Naive thymus-derived CD8-positive, alpha-beta T cell (primary cell): Measurements from ENCODE around the gene LARGE1. TPM values are rescaled to one million over a fixed set of nuclear protein-coding genes. Genes with fewer than 3 reads are reported as not detected.
"Not testable (repeated sequence)": the region's sequence is repeated elsewhere in the genome, so short reads cannot be mapped to it uniquely, and the experiment has no call there.

Experiments
- ATAC-seq, 2 donors: fragments of 150-1000 bp; cut with Tn5 transposase in 1 of 2; sonication (Bioruptor Pico), chemical (Tn5 transposase) in 1 of 2; 1 replicate in 1 of 2; 2 replicates in 1 of 2; pipeline ENCODE4 v1.10.0; 2021; ENCODE audit warnings: mild to moderate bottlenecking in 2 of 2, moderate library complexity in 2 of 2
- POLR2A ChIA-PET: fragments of 350-600 bp; sonication (Branson Sonifier 250); formaldehyde crosslinking; loops from one replicate; lab custom pipeline; 2021; ENCODE audit warnings: antibody characterized with exemption; lab: Charles Lee
- DNase-seq, 10 donors: peaks; one replicate each; pipeline versions ENCODE4 v3.0.0 to v3.0.0-alpha.2; 2020 to 2022
- H3K27ac Mint-ChIP-seq, 10 donors: one replicate each; pipeline ENCODE4 v1.8.0; 2020 to 2022; ENCODE audit warnings: mild to moderate bottlenecking in 10 of 10, mixed read lengths in 10 of 10, moderate library complexity in 4 of 10, inconsistent platforms in 1 of 10
- H3K27me3 Mint-ChIP-seq, 5 donors: one replicate each; pipeline ENCODE4 v1.8.0; 2021 to 2022; ENCODE audit warnings: mixed read lengths in 5 of 5
- H3K36me3 Mint-ChIP-seq, 3 donors: one replicate each; pipeline ENCODE4 v1.8.0; 2020 to 2022; ENCODE audit warnings: mixed read lengths in 3 of 3, mild to moderate bottlenecking in 2 of 3, inconsistent platforms in 1 of 3
- H3K4me1 Mint-ChIP-seq, 4 donors: one replicate each; pipeline ENCODE4 v1.8.0; 2021 to 2022; ENCODE audit warnings: mixed read lengths in 4 of 4
- H3K4me3 Mint-ChIP-seq, 10 donors: one replicate each; pipeline ENCODE4 v1.8.0; 2020 to 2022; ENCODE audit warnings: mild to moderate bottlenecking in 10 of 10, mixed read lengths in 10 of 10, moderate library complexity in 6 of 10, inconsistent platforms in 1 of 10
- H3K9me3 Mint-ChIP-seq, 9 donors: one replicate each; pipeline ENCODE4 v1.8.0; 2020 to 2022; ENCODE audit warnings: mixed read lengths in 9 of 9, mild to moderate bottlenecking in 3 of 9, inconsistent platforms in 1 of 9, moderate library complexity in 1 of 9
- polyA plus RNA-seq, 3 donors: library from polyadenylated mRNA; unstranded; fragments of 300-500 nt; fragmentation: Illumina TruSeq; gene quantifications; one replicate each; pipeline ENCODE4 v1.2.3, GENCODE V29; 2021
- total RNA-seq, 8 experiments: library from RNA in 2 of 8; stranded (reverse) in 2 of 8; gene quantifications; one replicate each; pipeline ENCODE4 v1.2.3 and lab custom pipeline; 2021 to 2026

LARGE1 gene
- total and polyA plus RNA-seq, 5 experiments from 2014 or later = 0.07 to 3.0 (median 2.6) TPM; not detected in 2

GRCh38 chr22:33393432-33393831 is 526.8 kb downstream of the LARGE1 start:
- Mint-ChIP-seq H3K27ac (no peak overlapping the region), H3K4me1 (no peaks in the 10 kb centered on the region), H3K9me3 (peaks cover 0 to 4% (median 0%) of the 10 kb centered on the region in 9 donors), H3K36me3 (no peaks in the 10 kb centered on the region), H3K4me3 (no peak overlapping the region), H3K27me3 (no peaks in the 10 kb centered on the region)
- no peak for DNase-seq
- no peak for ATAC-seq
- POLR2A ChIA-PET = interaction anchor here (0.7 kb wide), 1 partner anchor 1576 kb away, joined by 6 read pairs; no protein-coding TSS in a partner anchor

GRCh38 chr22:33391298-33391697 is 529.0 kb downstream of the LARGE1 start:
- Mint-ChIP-seq H3K4me1 (no peaks in the 10 kb centered on the region), H3K4me3 (no peak overlapping the region), H3K27me3 (no peaks in the 10 kb centered on the region), H3K9me3 (no peaks in the 10 kb centered on the region), H3K27ac (no peak overlapping the region), H3K36me3 (no peaks in the 10 kb centered on the region)
- DNase-seq (no peak), ATAC-seq (no peak)
- POLR2A ChIA-PET = no interaction called here

GRCh38 chr22:33389936-33390335 is 530.3 kb downstream of the LARGE1 start:
- POLR2A ChIA-PET = no interaction called here
- DNase-seq (no peak), ATAC-seq (no peak)
- H3K27me3 Mint-ChIP-seq = no peaks in the 10 kb centered on the region
- H3K36me3 Mint-ChIP-seq = no peaks in the 10 kb centered on the region
- H3K9me3 Mint-ChIP-seq = no peaks in the 10 kb centered on the region
- no peak overlapping the region for H3K4me3 Mint-ChIP-seq
- no peak overlapping the region for H3K27ac Mint-ChIP-seq
- H3K4me1 Mint-ChIP-seq = no peaks in the 10 kb centered on the region

GRCh38 chr22:33386270-33386669 is 534.0 kb downstream of the LARGE1 start:
- Mint-ChIP-seq H3K4me3 (no peak overlapping the region), H3K4me1 (no peaks in the 10 kb centered on the region), H3K9me3 (no peaks in the 10 kb centered on the region), H3K27me3 (peaks cover 0 to 8% (median 0%) of the 10 kb centered on the region in 5 donors), H3K36me3 (no peaks in the 10 kb centered on the region), H3K27ac (no peak overlapping the region)
- POLR2A ChIA-PET = no interaction called here
- DNase-seq (no peak), ATAC-seq (no peak)

- Mint-ChIP-seq H3K4me1 (no peaks in the 10 kb centered on the region), H3K4me3 (no peak overlapping the region), H3K27ac (no peak overlapping the region), H3K9me3 (no peaks in the 10 kb centered on the region), H3K36me3 (no peaks in the 10 kb centered on the region), H3K27me3 (peaks cover 0 to 8% (median 0%) of the 10 kb centered on the region in 5 donors)
- no peak for DNase-seq
- no peak for ATAC-seq
- POLR2A ChIA-PET = no interaction called here
Observed at GRCh38 chr22:33385611-33386010, 534.7 kb downstream of the LARGE1 start.

- POLR2A ChIA-PET = no interaction called here
- no peak overlapping the region for H3K4me3 Mint-ChIP-seq
- peaks cover 0 to 22% (median 12%) of the 10 kb centered on the region in 9 donors for H3K9me3 Mint-ChIP-seq
- no peak for ATAC-seq
- peaks cover 0 to 8% (median 0%) of the 10 kb centered on the region in 5 donors for H3K27me3 Mint-ChIP-seq
- H3K27ac Mint-ChIP-seq = no peak overlapping the region
- peaks cover 0 to 11% (median 0%) of the 10 kb centered on the region in 3 donors for H3K36me3 Mint-ChIP-seq
- DNase-seq = no peak
- H3K4me1 Mint-ChIP-seq = no peaks in the 10 kb centered on the region
Observed at GRCh38 chr22:33382436-33382835, 537.8 kb downstream of the LARGE1 start.

- DNase-seq (no peak), ATAC-seq (no peak)
- Mint-ChIP-seq H3K4me3 (peak overlapping the region in 1 of 10 donors; percentile 25), H3K4me1 (no peaks in the 10 kb centered on the region), H3K27me3 (peaks cover 0 to 8% (median 0%) of the 10 kb centered on the region in 5 donors), H3K36me3 (peaks cover 0 to 11% (median 0%) of the 10 kb centered on the region in 3 donors), H3K9me3 (peaks cover 0 to 26% (median 12%) of the 10 kb centered on the region in 9 donors), H3K27ac (no peak overlapping the region)
- POLR2A ChIA-PET = no interaction called here
Observed at GRCh38 chr22:33381531-33382406, 538.5 kb downstream of the LARGE1 start.

- H3K27ac Mint-ChIP-seq = no peak overlapping the region
- H3K9me3 Mint-ChIP-seq = peaks cover 0 to 26% (median 12%) of the 10 kb centered on the region in 9 donors
- no peak for DNase-seq
- H3K4me1 Mint-ChIP-seq = no peaks in the 10 kb centered on the region
- no peak overlapping the region for H3K4me3 Mint-ChIP-seq
- POLR2A ChIA-PET = no interaction called here
- no peak for ATAC-seq
- peaks cover 0 to 11% (median 0%) of the 10 kb centered on the region in 3 donors for H3K36me3 Mint-ChIP-seq
- H3K27me3 Mint-ChIP-seq = peaks cover 0 to 8% (median 0%) of the 10 kb centered on the region in 5 donors
Observed at GRCh38 chr22:33380789-33381530, 539.3 kb downstream of the LARGE1 start.

- H3K4me3 Mint-ChIP-seq = no peak overlapping the region
- POLR2A ChIA-PET = no interaction called here
- no peak overlapping the region for H3K27ac Mint-ChIP-seq
Observed at GRCh38 chr22:33379836-33380235, 540.4 kb downstream of the LARGE1 start.

GRCh38 chr22:33372875-33373274 is 547.4 kb downstream of the LARGE1 start:
- H3K36me3 Mint-ChIP-seq = no peaks in the 10 kb centered on the region
- no peak for ATAC-seq
- POLR2A ChIA-PET = no interaction called here

More at GRCh38 chr22:33379836-33380235, 540.4 kb downstream of the LARGE1 start:
- no peak for DNase-seq
- H3K27me3 Mint-ChIP-seq = peaks cover 0 to 8% (median 0%) of the 10 kb centered on the region in 5 donors
- no peak for ATAC-seq
- H3K4me1 Mint-ChIP-seq = no peaks in the 10 kb centered on the region
- H3K36me3 Mint-ChIP-seq = peaks cover 0 to 11% (median 0%) of the 10 kb centered on the region in 3 donors
- H3K9me3 Mint-ChIP-seq = peaks cover 0 to 26% (median 12%) of the 10 kb centered on the region in 9 donors

GRCh38 chr22:33363256-33363655 is 557.0 kb downstream of the LARGE1 start:
- H3K36me3 Mint-ChIP-seq, H3K4me1 Mint-ChIP-seq, H3K27ac Mint-ChIP-seq, H3K27me3 Mint-ChIP-seq, H3K9me3 Mint-ChIP-seq, H3K4me3 Mint-ChIP-seq, POLR2A ChIA-PET, ATAC-seq, DNase-seq: not testable (repeated sequence)

More at GRCh38 chr22:33372875-33373274, 547.4 kb downstream of the LARGE1 start:
- no peak for DNase-seq
- Mint-ChIP-seq H3K27me3 (peaks cover 0 to 2% (median 0%) of the 10 kb centered on the region in 5 donors), H3K9me3 (peaks cover 0 to 9% (median 7%) of the 10 kb centered on the region in 9 donors), H3K27ac (no peak overlapping the region), H3K4me1 (no peaks in the 10 kb centered on the region), H3K4me3 (no peak overlapping the region)

- no peak for DNase-seq
- Mint-ChIP-seq H3K4me3 (no peak overlapping the region), H3K9me3 (peaks cover 0 to 6% (median 0%) of the 10 kb centered on the region in 9 donors), H3K27me3 (no peaks in the 10 kb centered on the region), H3K36me3 (no peaks in the 10 kb centered on the region), H3K4me1 (no peaks in the 10 kb centered on the region), H3K27ac (no peak overlapping the region)
- POLR2A ChIA-PET = no interaction called here
- ATAC-seq = no peak
Observed at GRCh38 chr22:33362702-33363101, 557.6 kb downstream of the LARGE1 start.

- H3K36me3 Mint-ChIP-seq = no peaks in the 10 kb centered on the region
- POLR2A ChIA-PET = no interaction called here
- ATAC-seq = no peak
- H3K4me3 Mint-ChIP-seq = no peak overlapping the region
- H3K4me1 Mint-ChIP-seq = no peaks in the 10 kb centered on the region
- H3K27ac Mint-ChIP-seq = no peak overlapping the region
- H3K9me3 Mint-ChIP-seq = peaks cover 0 to 6% (median 0%) of the 10 kb centered on the region in 9 donors
- DNase-seq = no peak
- H3K27me3 Mint-ChIP-seq = no peaks in the 10 kb centered on the region
Observed at GRCh38 chr22:33361581-33361980, 558.7 kb downstream of the LARGE1 start.
